Activated naive CD8-positive, alpha-beta T cell treated with anti-CD3 and anti-CD28 coated beads, Interleukin-2, amount 50 U/mL, for 24 hours (primary cell): ENCODE data around the gene CRCP.
"Not testable (repeated sequence)": the region's sequence is repeated elsewhere in the genome, so short reads cannot be mapped to it uniquely, and the experiment has no call there.

ENCODE experiments used
- ATAC-seq: fragments of 150-1000 bp; cut with Tn5 transposase; one replicate; pipeline ENCODE4 v1.10.0; 2021
- DNase-seq: peaks from one replicate; pipeline ENCODE4 v3.0.0; 2021
- H3K27ac Mint-ChIP-seq: one replicate; pipeline ENCODE4 v1.8.0; 2021; ENCODE audit warnings: mild to moderate bottlenecking, mixed read lengths
- H3K27me3 Mint-ChIP-seq: one replicate; pipeline ENCODE4 v1.8.0; 2021; ENCODE audit warnings: mixed read lengths
- H3K36me3 Mint-ChIP-seq: one replicate; pipeline ENCODE4 v1.8.0; 2021; ENCODE audit warnings: low read depth, mixed read lengths
- H3K4me1 Mint-ChIP-seq: one replicate; pipeline ENCODE4 v1.8.0; 2021; ENCODE audit warnings: mixed read lengths
- H3K4me3 Mint-ChIP-seq: one replicate; pipeline ENCODE4 v1.8.0; 2021; ENCODE audit warnings: mild to moderate bottlenecking, moderate library complexity, mixed read lengths
- H3K9me3 Mint-ChIP-seq: one replicate; pipeline ENCODE4 v1.8.0; 2021; ENCODE audit warnings: mixed read lengths

CRCP gene

GRCh38 chr7:66114743-66115649 is at the start of gene CRCP:
Gene CRCP, plus strand, starts transcription at chr7:66114847. Its CDS starts 116 bp downstream, at chr7:66114963.
- peak within 1 kb of the TSS; percentile 98 for H3K27ac Mint-ChIP-seq
- no peaks in the 10 kb centered on the region for H3K27me3 Mint-ChIP-seq

GRCh38 chr7:66069732-66070131 is 44.9 kb upstream of the CRCP start:
- Mint-ChIP-seq H3K36me3 (no peaks in the 10 kb centered on the region), H3K4me3 (no peak overlapping the region), H3K27me3 (no peaks in the 10 kb centered on the region), H3K4me1 (no peaks in the 10 kb centered on the region), H3K27ac (no peak overlapping the region), H3K9me3 (no peaks in the 10 kb centered on the region)
- no peak for ATAC-seq
- no peak for DNase-seq

More at GRCh38 chr7:66114743-66115649, at the start of gene CRCP:
- peaks cover 33% of the 10 kb centered on the region for H3K36me3 Mint-ChIP-seq
- peak within 1 kb of the TSS; percentile 100 for H3K4me3 Mint-ChIP-seq
- peak; percentile 80 for ATAC-seq
- peaks cover 57% of the 10 kb centered on the region for H3K4me1 Mint-ChIP-seq
- H3K9me3 Mint-ChIP-seq: no peaks in the 10 kb centered on the region
- DNase-seq: peak; percentile 88

GRCh38 chr7:66070222-66070621 is 44.4 kb upstream of the CRCP start:
- no peak overlapping the region for H3K4me3 Mint-ChIP-seq
- H3K27me3 Mint-ChIP-seq: no peaks in the 10 kb centered on the region

GRCh38 chr7:66072208-66072607 is 42.4 kb upstream of the CRCP start:
- H3K4me3 Mint-ChIP-seq, H3K27ac Mint-ChIP-seq, H3K9me3 Mint-ChIP-seq, DNase-seq, H3K27me3 Mint-ChIP-seq, H3K36me3 Mint-ChIP-seq, ATAC-seq: not testable (repeated sequence)
- peaks cover 13% of the 10 kb centered on the region for H3K4me1 Mint-ChIP-seq

More at GRCh38 chr7:66070222-66070621, 44.4 kb upstream of the CRCP start:
- Mint-ChIP-seq H3K27ac (no peak overlapping the region), H3K4me1 (peaks cover 1% of the 10 kb centered on the region), H3K9me3 (no peaks in the 10 kb centered on the region), H3K36me3 (no peaks in the 10 kb centered on the region)
- ATAC-seq (no peak), DNase-seq (no peak)

GRCh38 chr7:66075590-66076461 is 38.8 kb upstream of the CRCP start, which contains the start of gene ASL:
Gene ASL, plus strand, starts transcription at chr7:66075819. Its CDS starts 263 bp downstream, at chr7:66076082.
- DNase-seq (peak; percentile 92), ATAC-seq (peak; percentile 99)
- no peaks in the 10 kb centered on the region for H3K27me3 Mint-ChIP-seq
- H3K9me3 Mint-ChIP-seq: no peaks in the 10 kb centered on the region
- H3K27ac Mint-ChIP-seq: peak within 1 kb of the TSS; percentile 59
- H3K4me3 Mint-ChIP-seq: peak within 1 kb of the TSS; percentile 79
- peaks cover 16% of the 10 kb centered on the region for H3K4me1 Mint-ChIP-seq
- no peaks in the 10 kb centered on the region for H3K36me3 Mint-ChIP-seq

DNA sequence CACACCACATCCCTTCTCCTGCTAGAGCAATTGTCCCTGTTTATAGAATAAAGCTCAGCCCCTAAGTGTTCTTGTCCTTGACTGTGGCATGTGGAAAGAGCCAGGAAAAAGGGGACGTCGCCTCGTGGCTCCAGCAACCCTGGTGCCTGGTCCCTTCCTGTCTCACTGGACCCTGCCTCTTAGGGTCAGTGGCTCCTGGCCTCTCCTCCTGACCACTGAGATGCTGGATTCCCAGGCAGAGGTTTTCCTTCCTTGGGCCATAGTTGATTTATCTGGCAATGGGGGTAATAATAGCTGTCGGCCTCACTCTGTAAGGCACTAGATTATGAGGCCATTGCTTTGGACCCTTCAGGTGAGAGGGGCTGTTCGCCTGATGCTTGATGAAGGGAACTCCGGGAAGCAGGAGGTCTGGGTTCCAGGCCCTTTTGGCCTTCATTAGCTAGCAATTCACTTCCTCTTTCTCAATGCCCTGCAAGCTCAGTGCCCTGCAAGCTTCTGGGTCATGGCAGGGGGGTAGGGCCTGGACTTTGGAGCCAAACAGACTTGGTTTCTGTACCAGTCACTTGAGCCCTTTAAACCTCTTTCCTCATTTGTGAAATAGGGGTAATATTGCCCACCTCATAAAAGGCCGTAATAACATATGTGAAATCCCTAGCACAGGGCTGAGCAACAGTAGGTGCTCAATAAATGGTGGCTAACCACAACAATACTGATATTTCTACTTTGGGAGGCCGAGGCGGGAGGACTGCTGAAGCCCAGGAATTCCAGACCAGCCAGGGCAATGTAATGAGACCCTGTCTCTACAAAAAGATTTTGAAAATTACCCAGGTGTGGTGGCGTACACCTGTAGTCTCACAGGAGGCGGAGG is 38.0 kb upstream of the CRCP start:
- H3K4me3 Mint-ChIP-seq: peak overlapping the region; percentile 79
- H3K9me3 Mint-ChIP-seq: no peaks in the 10 kb centered on the region
- peaks cover 16% of the 10 kb centered on the region for H3K4me1 Mint-ChIP-seq
- no peaks in the 10 kb centered on the region for H3K36me3 Mint-ChIP-seq
- ATAC-seq (no peak), DNase-seq (no peak)
- H3K27me3 Mint-ChIP-seq: no peaks in the 10 kb centered on the region
- H3K27ac Mint-ChIP-seq: peak overlapping the region; percentile 59

DNA sequence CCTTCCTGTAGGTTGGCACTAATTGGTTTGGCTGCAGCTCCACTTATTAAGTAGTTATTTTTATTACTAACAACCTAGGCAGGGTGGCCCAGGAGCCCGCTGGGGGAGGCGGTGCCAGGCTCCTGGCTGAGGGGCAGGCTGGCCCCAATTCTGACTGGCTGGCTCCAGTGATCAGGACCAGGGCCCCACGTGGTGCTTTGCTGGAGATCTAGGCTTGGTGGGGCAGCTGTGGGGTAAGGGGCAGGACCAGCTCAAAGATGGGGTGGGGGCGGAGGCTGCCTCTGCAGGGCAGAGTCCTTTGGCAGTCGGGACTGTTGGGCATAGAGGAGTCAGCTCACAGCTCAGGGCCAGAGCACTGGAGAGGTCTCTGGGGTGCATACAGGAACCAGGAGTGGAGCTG is 36.6 kb upstream of the CRCP start:
- no peak for ATAC-seq
- DNase-seq: no peak
- no peak overlapping the region for H3K27ac Mint-ChIP-seq
- H3K9me3 Mint-ChIP-seq: no peaks in the 10 kb centered on the region
- peaks cover 16% of the 10 kb centered on the region for H3K4me1 Mint-ChIP-seq
- H3K27me3 Mint-ChIP-seq: no peaks in the 10 kb centered on the region
- H3K4me3 Mint-ChIP-seq: no peak overlapping the region
- no peaks in the 10 kb centered on the region for H3K36me3 Mint-ChIP-seq

DNA sequence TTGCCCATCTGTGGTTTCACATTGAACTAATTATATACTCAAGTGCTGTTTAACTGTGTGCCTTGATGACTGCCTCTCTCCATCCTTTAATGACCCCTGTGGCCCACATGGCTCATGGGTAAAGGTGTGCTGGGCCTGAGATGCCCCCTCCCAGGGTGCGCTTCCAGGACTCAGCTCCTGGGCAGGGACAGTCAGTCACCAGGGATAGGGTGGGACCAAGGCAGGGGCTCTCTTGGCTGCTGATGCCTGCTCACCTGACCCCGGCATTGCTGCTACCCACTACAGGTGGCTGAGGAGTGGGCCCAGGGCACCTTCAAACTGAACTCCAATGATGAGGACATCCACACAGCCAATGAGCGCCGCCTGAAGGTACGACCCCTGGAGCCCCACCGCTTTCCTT is 32.6 kb upstream of the CRCP start:
- Mint-ChIP-seq H3K27ac (no peak overlapping the region), H3K9me3 (no peaks in the 10 kb centered on the region), H3K4me3 (no peak overlapping the region), H3K4me1 (peaks cover 4% of the 10 kb centered on the region), H3K36me3 (peaks cover 3% of the 10 kb centered on the region), H3K27me3 (no peaks in the 10 kb centered on the region)
- ATAC-seq (no peak), DNase-seq (no peak)

DNA sequence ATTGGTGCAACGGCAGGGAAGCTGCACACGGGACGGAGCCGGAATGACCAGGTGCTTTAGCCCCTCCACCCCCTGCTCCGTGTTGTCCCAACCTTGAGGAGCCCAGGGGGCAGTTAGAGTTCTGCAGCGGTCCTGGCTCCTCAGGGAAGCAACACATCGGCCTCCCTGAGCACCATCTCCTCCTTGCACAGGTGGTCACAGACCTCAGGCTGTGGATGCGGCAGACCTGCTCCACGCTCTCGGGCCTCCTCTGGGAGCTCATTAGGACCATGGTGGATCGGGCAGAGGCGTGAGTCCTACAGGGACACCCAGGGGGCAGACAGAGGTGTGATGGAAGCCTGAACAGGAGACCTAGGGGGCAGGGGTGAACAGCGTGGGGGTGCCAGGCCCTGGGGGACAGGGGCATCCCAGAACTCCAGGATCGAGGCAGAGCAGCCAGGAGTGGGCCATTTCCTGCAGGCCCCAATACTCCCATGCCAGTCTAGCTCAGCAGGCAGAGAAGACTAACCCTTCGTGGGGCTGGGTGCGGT is 31.7 kb upstream of the CRCP start:
- no peak overlapping the region for H3K27ac Mint-ChIP-seq
- no peaks in the 10 kb centered on the region for H3K4me1 Mint-ChIP-seq
- H3K9me3 Mint-ChIP-seq: no peaks in the 10 kb centered on the region
- H3K27me3 Mint-ChIP-seq: no peaks in the 10 kb centered on the region
- ATAC-seq (no peak), DNase-seq (no peak)
- H3K4me3 Mint-ChIP-seq: no peak overlapping the region
- H3K36me3 Mint-ChIP-seq: peaks cover 3% of the 10 kb centered on the region

- H3K36me3 Mint-ChIP-seq: peaks cover 3% of the 10 kb centered on the region
- H3K4me3 Mint-ChIP-seq: no peak overlapping the region
- no peak for DNase-seq
- no peaks in the 10 kb centered on the region for H3K4me1 Mint-ChIP-seq
- no peaks in the 10 kb centered on the region for H3K27me3 Mint-ChIP-seq
- H3K27ac Mint-ChIP-seq: no peak overlapping the region
- no peak for ATAC-seq
- no peaks in the 10 kb centered on the region for H3K9me3 Mint-ChIP-seq
Measured at GRCh38 chr7:66083677-66084076, 31.0 kb upstream of the CRCP start.

DNA sequence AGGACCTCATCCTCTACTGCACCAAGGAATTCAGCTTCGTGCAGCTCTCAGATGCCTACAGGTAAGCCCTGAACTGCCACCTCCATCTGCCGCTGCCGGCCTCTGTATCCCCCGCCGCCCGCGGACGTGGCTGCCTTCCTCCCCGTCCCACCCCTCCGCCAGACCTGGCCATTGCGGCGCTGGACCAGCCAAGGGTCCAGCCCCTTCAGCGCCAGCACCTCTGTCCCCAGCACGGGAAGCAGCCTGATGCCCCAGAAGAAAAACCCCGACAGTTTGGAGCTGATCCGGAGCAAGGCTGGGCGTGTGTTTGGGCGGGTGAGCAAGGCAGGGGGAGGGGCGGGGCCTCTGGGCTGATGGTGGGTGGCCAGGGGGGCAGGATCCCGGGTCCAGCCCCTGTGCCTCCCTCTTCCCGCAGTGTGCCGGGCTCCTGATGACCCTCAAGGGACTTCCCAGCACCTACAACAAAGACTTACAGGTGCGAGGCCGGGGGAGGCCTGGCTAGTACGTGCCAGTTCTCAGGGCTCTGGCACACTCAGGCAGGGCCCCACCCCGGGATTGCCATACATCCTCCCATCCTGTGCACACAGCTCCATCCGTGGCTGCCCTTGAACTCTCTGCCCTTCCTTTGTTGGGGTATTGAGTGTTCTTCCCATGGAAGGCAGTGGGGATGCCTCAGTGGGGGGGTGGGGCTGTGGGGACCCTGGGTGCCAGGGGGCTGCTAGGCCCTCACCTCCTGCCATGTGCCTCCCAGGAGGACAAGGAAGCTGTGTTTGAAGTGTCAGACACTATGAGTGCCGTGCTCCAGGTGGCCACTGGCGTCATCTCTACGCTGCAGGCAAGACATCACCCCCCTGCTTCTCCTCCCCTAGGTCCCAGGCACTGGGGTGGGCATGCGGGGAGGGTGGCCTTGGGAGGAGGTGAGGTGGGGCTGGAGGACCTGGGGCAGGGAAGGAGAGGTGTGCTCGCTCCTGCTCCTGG is 25.5 kb upstream of the CRCP start:
- H3K36me3 Mint-ChIP-seq: no peaks in the 10 kb centered on the region
- DNase-seq: no peak
- no peaks in the 10 kb centered on the region for H3K27me3 Mint-ChIP-seq
- H3K27ac Mint-ChIP-seq: no peak overlapping the region
- H3K4me1 Mint-ChIP-seq: no peaks in the 10 kb centered on the region
- no peak for ATAC-seq
- H3K4me3 Mint-ChIP-seq: no peak overlapping the region
- no peaks in the 10 kb centered on the region for H3K9me3 Mint-ChIP-seq

GRCh38 chr7:66092654-66093053 is 22.0 kb upstream of the CRCP start:
- Mint-ChIP-seq H3K27ac (no peak overlapping the region), H3K9me3 (no peaks in the 10 kb centered on the region), H3K27me3 (no peaks in the 10 kb centered on the region), H3K36me3 (no peaks in the 10 kb centered on the region), H3K4me3 (no peak overlapping the region), H3K4me1 (no peaks in the 10 kb centered on the region)
- DNase-seq: no peak
- no peak for ATAC-seq

- no peak for DNase-seq
- Mint-ChIP-seq H3K27me3 (no peaks in the 10 kb centered on the region), H3K9me3 (no peaks in the 10 kb centered on the region), H3K27ac (no peak overlapping the region), H3K4me3 (no peak overlapping the region), H3K4me1 (peaks cover 6% of the 10 kb centered on the region), H3K36me3 (no peaks in the 10 kb centered on the region)
- ATAC-seq: no peak
Measured at GRCh38 chr7:66095010-66095409, 19.6 kb upstream of the CRCP start.
